Globus pallidus (tissue), 1 donor: ENCODE results near the gene PLCG1.
"Not testable (repeated sequence)": the region's sequence is repeated elsewhere in the genome, so short reads cannot be mapped to it uniquely, and the experiment has no call there.

Experiments
- DNase-seq: peaks from one replicate; pipeline ENCODE4 v3.0.0-alpha.2; 2015; ENCODE audit warnings: low spot score

The PLCG1 gene

DNA sequence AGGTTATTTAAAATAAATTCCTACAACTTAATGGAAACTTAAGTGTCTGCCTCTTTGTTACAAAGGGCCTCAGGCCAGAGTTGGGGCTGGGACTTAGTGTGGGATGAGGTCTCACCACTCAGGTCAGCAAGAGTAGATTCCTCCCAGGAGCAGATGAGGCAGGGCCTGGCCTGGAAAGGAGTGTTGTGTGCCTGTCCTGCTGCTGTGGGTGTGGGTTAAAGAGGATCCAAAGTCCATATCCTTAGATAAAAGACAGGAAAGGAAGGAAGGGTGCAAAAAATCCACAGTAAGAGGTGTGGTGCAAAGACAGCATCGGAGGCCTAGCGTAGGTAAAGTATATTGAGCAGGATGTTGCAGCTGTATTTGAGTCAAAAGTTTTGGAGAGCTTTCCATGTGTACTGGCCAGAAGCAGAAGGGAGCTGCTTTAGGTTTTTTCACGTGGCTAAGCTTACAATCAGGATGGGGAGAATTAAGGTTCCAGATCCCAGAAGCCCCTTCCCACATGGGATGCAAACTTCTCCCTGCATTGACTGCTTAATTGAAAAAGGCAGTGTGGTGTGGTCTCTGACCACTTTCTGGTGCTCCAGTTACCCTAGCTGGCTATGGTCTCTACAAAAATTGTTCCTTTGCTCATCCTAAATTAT lies 12.8 kb upstream of the PLCG1 start:
- DNase-seq: no peak

DNA sequence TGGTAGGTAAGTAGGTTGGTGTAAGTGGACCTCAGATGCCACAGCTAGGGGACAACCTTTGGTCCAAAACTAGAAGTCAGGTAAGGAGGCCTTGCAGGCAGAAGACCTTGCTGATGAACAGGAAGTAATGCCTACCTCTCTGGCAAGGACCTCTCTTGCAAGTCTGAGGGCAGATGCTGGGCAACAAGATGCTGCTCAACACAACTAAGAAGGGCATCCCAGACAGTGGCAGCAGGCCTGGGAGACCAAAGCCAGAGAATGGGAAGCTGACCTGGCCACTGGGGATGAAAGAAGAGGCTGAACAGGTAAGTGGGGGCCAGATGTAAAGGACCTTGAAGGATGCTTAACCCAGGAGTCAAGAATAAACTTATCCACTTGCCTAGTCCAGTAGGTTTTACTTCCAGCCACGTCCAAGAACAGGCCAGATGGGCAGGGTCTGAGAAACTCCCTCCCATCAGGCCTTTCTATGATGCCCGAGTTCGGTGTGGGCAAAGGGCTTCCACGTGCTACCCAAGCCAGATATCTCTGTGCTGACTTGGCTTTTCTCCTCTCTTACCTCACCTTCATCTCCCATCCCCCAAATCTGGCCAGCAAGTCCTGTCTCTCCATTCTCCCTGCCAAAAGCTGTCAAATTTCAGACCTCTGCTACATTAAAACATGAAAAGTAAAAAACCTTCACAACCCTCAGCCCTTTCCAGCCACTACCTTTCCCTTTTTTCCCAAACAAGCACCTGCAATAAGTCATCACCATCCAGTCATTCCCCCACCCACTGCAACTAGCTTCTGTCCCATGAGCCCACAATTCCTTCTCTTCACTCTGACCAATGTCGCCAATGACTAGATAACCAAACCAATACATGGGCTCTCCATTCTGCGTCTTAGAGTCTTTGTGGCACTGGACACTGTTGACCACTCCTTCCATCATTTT lies 11.5 kb upstream of the PLCG1 start:
- no peak for DNase-seq

DNA sequence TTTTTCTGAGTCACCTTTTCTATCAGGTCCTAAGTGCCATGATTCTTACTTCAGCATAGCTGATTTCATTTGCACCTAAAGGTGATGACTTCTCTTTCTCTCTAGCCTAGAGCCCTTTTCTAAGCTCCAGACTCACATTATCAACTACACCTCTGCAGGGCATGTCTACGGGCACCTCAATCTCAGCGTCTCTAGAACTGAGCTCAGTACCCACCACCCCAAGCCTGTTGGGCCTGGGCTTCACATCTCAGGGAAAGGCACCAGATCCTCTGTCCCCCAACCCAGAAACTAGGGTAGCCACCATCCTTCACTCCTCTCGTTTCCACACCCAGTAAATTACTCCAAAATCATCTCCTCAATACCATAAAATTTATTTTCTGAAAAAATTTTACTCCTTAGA lies 10.6 kb upstream of the PLCG1 start:
- no peak for DNase-seq

DNA sequence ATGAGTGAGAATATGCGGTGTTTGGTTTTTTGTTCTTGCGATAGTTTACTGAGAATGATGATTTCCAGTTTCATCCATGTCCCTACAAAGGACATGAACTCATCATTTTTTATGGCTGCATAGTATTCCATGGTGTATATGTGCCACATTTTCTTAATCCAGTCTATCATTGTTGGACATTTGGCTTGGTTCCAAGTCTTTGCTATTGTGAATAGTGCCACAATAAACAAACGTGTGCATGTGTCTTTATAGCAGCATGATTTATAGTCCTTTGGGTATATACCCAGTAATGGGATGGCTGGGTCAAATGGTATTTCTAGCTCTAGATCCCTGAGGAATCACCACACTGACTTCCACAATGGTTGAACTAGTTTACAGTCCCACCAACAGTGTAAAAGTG lies 9.0 kb upstream of the PLCG1 start:
- not testable (repeated sequence) for DNase-seq

DNA sequence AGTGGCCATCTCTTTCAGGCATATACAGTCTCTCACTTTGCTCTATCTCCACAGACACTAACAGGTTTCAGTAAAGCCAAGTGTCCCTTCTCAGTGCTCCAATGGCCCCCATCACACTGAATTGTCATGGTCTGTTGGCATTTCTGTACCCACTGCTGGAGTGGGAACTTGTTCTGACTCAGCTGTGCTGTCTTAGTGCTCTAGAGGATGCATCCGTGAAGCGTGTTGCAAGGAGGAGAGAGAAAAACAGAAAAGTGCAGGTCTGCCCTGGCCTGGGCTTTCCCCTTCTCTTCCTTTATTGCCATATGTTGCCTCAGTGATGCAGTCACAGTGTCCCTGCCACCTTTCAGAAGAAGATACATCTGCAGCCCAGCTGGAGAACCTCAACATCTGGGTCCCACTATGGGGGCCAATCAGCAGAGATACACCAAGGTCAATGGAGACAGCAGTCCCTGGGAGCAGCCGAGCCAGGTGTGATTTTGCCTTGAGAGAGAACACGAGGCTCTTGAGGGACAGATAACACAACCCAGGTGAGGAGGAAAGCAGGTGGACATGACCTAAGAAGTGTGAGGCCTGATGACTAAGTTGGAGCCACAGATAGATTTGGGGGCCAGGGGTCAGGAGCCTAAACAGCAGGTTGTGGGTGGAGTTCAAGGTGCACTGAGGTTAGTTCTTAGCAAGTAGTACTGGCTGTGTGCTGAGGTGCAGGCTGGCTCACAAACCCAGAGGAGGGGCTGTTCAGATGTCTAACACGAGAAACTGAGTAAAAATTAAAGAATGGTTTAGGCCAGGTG lies 5.6 kb upstream of the PLCG1 start:
- no peak for DNase-seq

DNA sequence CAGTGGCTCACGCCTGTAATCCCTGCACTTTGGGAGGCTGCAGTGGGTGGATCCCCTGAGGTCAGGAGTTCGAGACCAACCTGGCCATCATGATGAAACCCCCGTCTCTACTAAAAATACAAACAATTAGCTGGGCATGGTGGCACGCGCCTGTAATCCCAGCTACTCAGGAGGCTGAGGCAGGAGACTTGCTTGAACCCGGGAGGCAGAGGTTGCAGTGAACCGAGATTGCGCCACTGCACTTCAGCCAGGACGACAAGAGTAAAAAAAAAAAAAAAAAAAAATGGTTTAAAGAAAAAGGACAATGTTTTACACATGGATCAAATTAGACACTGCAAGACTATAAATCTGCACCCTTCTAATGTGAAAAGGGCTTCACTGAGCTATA lies 5.0 kb upstream of the PLCG1 start:
- DNase-seq: not testable (repeated sequence)

DNA sequence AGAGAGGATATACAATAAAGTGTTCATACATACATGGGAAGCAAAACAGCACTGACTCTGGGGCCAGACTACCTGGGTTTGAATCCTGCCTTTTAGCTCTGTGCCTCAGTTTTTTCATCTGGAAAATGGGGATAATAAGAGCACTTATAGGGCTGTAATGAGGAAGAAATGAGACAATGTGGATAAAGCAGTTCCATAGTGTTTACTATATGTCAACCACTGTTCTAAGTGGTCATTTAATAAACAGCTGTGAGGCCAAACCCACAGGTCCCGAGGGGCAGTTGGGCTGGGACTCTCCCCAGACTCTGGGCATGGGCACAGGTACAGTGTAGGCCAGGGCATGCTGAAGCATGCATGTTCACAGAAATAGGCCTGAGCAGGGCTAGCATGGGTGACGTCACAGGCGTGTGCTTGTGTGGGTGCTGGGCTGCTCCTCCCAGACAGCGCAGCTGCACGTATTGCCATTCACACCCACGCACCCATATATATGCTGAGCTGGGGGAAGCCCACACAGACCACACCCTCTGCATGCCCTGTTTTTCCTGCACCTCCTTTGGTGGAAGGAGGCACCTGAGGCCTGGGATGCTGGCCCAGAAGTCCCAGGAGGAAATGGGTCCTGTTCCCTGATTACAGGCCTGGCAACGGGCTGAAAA lies 3.5 kb upstream of the PLCG1 start:
- DNase-seq: no peak

DNA sequence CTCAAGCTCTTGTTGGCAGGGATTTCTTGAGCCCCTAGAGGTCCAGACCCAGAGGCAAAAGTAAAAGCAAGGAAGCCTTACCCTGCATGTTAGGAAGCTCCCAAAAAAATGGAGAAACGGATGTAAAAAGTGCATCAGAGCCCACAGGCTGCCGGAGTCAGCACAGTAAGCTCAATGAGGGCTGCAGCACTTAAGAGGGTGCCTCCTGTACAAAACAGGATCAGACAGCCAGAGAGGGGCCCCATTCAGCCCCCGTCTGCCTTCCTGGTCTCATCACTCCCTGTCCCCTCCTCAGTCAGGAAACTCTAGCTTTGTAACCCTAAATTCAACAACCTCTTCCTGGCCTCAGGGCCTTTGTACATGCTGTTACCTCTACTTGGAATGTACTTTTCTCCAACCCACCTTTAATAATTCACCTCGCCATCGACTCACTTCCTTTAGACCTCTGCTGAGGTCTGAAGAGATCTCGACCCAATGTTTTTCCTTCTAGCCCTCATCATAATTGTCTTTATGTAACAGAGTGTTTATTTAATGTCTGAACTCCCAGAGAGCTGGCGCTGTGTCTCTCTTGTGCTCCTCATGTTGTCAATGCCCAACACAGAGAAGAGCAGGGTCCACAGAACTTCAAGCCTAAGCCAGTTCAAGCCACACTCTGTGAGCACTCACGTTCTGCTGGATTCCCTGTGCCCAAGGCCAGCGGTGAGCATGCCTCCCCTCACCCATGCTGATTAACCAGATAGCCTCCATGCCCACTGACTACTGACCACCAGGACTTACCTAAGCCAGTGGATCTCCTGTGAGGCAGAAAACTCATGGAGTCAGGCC lies 2.8 kb upstream of the PLCG1 start:
- no peak for DNase-seq

DNA sequence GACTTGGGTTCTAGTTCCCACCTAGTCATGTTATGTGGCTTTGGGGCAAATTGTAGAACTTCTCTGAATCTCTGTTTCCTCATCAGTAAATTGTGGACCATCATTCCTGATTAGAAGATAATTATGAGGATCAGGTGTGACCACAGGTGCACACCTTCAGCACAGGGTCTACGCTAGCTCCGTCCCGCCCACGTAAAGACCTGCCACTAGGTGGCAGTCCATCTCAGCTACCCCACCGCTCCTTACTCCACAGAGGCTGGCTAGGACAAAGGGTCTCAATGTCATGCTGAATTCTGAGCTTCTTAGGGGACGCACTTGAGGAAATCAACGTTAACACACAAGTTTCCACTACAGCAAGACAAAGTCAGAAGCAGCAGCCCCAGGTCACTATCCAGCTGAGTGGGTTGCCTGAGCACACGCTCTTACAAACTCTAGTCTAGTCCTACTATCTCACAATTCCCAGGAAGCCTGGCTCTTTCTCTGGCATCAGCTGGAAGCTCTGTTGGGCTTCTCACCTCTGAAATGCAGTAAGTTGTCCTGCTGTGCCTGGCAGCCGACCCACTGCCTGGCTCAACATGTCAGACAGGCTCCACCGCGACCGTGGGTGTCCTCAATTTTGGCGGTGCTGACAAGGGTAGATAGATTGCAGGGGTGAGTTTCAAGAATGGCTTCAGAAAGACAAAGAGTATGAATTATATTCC lies 2.0 kb upstream of the PLCG1 start:
- no peak for DNase-seq

DNA sequence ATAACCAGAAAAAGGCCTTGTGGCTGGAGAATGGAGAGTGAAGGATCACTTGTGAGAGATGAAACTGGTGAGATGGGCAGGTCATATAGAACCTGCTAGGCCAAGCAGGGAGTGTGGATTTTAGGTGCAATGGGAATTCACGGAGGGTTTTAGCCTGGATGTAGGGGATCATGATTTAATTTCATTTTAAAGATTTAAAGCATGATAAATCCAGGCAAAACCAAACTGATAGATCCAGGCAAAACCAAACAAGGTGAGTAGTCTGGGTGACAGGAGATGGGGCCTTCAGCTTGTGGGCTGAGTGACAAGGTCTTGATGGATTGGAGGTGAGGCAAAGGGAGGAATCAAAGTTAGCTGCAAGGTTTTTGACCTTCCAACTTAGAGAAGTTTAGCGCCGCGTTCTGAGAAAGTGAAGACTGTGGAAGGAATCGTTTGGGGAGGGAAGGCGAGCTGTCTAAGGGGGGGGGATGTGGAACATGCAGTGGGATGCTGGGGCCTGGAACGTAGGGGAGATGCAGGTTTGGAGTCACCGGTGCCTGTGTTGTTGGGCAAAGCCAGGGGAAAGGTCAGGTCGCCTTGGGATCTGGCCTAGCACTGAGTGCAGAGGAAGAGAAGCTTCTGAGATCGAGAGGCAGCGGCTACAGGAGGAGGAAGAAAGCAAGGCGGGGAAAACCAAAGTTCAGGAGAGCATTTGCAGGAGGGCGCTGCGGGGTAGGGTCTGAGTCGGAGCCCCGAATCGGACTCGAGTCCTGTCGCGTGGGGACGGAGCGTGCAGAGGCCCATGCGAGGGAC lies 1.3 kb upstream of the PLCG1 start:
- no peak for DNase-seq

DNA sequence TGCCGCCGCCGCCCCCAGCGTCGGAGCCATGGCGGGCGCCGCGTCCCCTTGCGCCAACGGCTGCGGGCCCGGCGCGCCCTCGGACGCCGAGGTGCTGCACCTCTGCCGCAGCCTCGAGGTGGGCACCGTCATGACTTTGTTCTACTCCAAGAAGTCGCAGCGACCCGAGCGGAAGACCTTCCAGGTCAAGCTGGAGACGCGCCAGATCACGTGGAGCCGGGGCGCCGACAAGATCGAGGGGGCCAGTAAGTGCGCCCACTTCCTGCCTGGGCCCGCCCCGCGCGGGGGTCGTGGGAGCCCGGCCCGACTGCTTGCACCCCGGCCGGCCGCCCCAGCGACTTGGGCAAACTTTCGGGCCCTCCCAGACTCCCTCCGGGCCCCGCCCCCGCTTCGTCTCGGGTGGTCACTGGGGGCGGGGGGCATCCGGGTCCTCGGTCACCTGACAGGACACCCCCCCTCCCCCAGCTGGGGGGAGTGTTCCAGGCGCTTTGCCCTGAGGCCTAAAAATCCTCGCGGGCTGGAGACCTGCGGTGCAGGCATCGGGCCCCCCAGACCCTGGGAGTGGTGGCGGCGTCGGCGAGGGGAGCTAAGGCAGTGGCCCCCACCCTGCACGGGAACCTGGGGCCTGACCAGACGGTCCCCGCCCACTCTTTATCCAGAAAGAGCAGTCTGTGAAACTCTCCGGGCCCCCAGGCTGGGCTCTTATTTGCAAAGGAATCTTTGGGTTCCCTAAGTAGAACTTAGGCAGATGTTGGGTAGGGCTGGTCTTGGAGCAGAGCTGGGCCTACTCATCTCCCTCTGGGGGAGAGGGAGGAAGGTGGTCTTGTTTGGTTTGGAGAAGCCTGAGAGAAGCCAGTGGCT lies 501 bp downstream of the PLCG1 start:
- DNase-seq: peak; percentile 60

DNA sequence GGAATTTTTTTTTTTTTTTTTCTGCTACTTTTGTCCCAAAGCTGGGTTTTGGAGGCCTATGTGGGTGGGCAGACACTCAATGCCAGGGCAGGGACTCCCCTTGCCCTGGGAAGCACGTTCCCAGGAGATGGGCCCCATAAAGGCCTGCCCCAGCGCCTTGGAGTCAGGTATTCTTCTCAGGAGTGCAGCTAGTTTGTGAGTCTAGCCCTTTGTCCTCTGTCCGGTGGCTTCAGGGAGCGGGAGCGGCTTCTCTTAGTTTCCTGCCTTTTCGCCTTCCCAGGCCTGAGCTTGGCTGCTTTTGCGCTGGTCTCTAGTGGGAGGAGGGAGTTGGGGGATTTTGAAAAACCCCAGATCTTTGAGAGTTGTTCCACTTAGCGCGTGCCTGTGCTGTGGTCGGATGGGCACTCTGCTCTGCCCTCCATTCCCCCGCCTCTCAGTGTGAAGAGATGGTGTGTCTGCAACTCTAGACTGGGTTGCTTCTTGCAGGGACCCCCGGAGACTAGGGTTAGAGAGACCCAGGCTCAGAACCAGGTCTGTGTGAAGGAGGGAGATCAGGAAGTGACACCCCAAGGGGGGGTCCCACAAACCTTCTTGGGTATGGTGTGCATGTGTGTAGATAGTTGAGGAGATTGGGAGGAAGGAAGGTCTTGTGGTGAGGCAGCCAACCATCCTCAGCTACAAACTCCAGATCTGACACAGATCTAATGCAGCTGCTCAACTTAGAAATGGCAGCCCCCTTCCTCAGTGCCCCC lies 1.3 kb downstream of the PLCG1 start:
- no peak for DNase-seq

DNA sequence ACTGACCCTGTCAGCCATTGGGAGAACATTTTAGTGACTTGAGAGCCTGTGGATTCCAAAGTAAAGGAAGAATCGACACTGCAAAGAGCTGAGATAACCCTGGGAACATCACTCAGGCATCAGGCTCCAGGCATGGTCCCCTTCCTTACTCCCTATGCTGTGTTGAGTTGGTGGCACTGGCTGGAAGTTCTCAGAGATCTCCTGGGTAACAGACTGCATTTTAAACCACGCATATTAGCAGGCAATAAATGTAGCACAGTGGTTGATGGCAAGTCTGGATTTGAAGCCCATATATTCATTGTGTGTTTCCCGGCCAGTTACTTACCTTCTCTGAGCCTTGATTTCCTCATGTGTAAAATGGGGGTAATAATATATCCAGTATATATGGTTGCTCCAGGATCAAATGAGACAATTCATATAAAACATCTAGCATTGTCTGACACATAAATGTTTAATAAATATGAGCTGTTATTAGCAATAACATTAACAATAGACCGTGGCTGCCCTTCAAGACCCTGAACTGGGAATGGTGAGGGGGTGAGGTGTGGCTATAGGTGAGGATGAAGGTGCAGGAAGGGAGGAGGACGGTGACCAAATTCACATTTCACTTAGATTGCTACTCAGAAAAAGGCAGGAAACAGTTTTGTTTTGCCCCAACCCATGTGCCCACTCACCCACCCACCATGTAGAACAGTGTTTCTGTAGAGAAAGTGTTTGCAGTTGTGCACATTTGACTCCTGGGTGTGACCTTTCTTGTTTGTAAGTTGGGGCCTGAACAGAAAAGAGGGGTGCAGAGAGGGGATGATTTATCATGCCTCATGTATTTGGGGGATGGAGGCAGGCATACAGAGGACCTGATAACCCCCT lies 2.1 kb downstream of the PLCG1 start:
- no peak for DNase-seq

DNA sequence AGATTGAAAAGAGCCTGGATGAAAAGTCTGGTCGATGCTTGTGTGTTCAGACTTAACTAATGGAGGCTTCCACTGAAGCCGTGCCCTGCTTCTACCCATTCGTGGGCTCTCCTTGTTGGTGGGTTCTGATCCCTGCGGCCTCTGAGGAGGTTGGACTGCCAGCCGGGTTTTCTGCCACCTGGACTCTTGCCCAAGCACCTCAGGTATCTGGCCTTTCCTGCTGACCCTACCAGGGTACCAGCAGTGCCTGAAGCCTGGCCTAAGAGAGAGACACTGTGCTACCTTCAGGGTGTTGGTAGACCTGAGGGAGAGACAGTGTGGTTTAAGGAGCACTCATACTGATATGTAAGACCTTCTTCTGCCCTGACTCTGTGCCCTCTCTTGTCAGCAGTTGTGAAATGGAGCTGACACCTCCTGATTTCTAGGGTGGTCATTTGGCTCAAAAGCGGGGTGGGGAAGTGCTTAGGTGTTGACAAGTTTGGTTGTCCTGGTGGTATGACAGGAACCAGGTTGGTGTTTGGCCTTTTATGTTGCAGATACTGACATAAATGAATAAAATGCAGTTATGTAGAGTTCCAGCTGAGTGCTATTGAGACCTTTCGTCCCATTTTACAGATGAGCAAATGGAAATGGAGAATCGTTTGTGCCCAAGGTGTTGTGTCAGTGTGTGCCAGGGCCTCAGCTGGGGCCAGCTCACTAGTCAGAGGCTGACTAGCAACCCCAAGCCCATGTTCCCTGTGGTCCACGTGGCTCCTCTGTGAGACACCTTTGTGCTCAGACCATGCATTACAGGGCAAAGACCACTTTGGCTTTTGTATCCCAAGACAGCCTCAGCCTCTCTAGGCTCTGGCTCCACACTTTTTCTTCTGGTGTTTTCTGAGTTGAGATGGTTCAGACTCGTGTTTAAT lies 3.1 kb downstream of the PLCG1 start:
- no peak for DNase-seq

DNA sequence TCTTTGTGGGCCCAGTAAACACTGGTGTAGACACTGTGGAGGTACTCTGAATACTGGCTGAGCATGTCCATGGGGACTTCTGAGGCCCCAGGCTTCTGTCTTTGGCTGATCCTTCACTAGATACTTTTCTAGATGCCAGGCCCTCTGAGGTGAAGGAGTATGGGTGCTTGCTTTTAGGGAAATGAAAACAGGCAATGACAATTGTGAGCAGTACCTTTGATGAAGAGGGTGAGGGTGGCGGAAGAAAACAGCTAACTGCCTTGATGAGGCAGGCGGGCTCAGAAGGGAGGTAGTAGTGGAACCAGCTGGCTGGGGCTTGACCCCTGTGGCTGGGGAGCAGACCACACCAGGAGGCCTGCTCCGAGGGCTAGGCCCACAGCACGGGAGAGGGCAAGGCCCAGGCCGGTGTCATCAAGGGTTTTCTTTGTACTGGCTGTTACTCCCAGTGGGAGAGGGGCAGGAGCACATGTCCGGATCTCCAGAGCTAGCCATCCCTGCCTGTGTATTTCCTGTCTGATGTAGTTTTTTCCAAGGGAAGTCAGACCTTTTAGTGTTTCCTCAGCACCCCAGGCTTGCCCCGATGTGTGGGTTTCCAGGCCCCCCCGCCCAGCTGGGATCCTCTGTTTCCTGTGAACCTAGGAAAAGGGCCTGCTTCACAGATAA lies 3.9 kb downstream of the PLCG1 start:
- DNase-seq: no peak

DNA sequence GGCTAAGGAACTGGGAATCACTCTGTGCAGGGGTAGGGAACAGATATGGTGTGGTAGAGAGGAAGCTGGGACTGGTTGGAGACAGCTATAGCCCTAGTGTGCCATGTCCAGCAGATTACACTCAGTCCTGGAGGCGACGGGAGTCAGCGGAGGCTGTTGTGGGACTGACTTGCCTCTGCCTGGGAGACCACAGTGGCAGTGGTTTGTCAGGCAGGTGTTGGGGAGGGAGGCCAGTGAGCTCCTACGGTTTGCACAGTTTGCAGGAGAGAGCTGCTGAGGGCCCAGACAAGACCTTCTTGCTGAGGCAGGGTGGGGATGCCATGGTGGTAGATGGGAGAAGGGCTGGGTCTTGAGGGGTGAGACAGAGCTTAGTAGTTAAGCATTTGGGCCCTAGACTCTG lies 4.9 kb downstream of the PLCG1 start:
- DNase-seq: no peak
